C4-2B (cell line): ENCODE data around the gene MAG.

Experiments used
- ZFX ChIP-seq: fragments of 450-650 bp; IDR thresholded peaks from 2 replicates; pipeline ENCODE4 v1.6.1; 2017
- TF ChIP-seq, protein P1 (sequence below): fragments of 450-650 bp; conservative IDR thresholded peaks from 2 replicates; pipeline ENCODE4 v1.5.1; 2017; ENCODE audit warnings: mild to moderate bottlenecking

DNA sequence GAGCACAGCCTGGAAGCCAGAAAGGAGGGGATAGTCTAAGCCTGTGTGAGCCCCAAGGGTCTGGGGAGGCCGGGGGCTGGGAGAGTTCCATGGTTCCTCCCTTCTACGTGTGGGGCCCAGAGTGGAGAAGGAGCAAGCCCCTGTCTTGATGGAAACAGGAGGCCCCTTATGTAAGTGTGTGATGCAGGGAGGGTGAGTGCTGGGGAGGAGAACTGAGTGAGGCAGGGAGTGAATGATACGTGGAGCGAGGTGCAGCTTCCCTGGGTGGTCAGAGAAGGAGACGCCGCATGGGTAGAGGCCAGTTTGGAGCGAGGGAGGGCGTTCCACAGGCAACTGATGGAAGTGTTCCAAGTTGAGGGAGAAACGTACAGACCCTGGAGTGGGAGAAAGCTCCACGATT, 16.0 kb downstream of the MAG start:
- TF ChIP-seq, protein P1, sequence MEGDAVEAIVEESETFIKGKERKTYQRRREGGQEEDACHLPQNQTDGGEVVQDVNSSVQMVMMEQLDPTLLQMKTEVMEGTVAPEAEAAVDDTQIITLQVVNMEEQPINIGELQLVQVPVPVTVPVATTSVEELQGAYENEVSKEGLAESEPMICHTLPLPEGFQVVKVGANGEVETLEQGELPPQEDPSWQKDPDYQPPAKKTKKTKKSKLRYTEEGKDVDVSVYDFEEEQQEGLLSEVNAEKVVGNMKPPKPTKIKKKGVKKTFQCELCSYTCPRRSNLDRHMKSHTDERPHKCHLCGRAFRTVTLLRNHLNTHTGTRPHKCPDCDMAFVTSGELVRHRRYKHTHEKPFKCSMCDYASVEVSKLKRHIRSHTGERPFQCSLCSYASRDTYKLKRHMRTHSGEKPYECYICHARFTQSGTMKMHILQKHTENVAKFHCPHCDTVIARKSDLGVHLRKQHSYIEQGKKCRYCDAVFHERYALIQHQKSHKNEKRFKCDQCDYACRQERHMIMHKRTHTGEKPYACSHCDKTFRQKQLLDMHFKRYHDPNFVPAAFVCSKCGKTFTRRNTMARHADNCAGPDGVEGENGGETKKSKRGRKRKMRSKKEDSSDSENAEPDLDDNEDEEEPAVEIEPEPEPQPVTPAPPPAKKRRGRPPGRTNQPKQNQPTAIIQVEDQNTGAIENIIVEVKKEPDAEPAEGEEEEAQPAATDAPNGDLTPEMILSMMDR = no peak
- TF ChIP-seq ZFX = no peak
